Endothelial cell of umbilical vein (primary cell): ENCODE measurements around the gene DUS2. TPM values are rescaled to one million over a fixed set of nuclear protein-coding genes. Genes with fewer than 3 reads are reported as not detected.

Source experiments
- BruUV-seq: library from RNA; stranded (reverse); fragments of 400-500 nt; replicated peaks from 2 replicates; lab custom pipeline; 2021; lab: Mats Ljungman, UMichigan
- CTCF ChIA-PET: fragments of 300-600, 350-600 bp; sonication (Branson Sonifier 250); formaldehyde crosslinking; loops from one replicate; lab custom pipeline; 2021; ENCODE audit warnings: antibody characterized with exemption, inconsistent platforms; lab: Charles Lee
- POLR2A ChIA-PET: fragments of 300-600, 350-600 bp; sonication (Branson Sonifier 250); formaldehyde crosslinking; loops from one replicate; lab custom pipeline; 2021; ENCODE audit warnings: antibody characterized with exemption, inconsistent platforms; lab: Charles Lee
- DNase-seq: peaks from one replicate; pipeline ENCODE4 v3.0.0-alpha.2; 2011; ENCODE audit warnings: low read depth, low spot score
- FAIRE-seq: peaks from 2 replicates; lab custom pipeline; 2011; peaks lifted over from hg19 to GRCh38; lab: Jason Lieb, UNC
- H2AFZ ChIP-seq: 2 replicates; pipeline ENCODE4 v1.6.0; 2012; ENCODE audit warnings: low read depth, low read length, control low read depth, inconsistent platforms
- H3K27ac ChIP-seq: 2 replicates; pipeline ENCODE4 v1.5.1; 2011; ENCODE audit warnings: low read depth, mild to moderate bottlenecking, control low read depth, low read length, moderate library complexity; ENCODE audit not compliant: insufficient read depth
- H3K27me3 ChIP-seq, 2 experiments: 2 replicates each; pipeline versions ENCODE4 v1.6.0 to v1.6.1; 2011; ENCODE audit warnings: low read length in 2 of 2, mixed read lengths in 1 of 2; ENCODE audit not compliant: control insufficient read depth in 2 of 2, insufficient read depth in 2 of 2
- H3K36me3 ChIP-seq, 2 experiments: 2 replicates in 1 of 2; 3 replicates in 1 of 2; pipeline ENCODE4 v1.5.1; 2011; ENCODE audit warnings: low read length in 2 of 2, mild to moderate bottlenecking in 1 of 2, moderate library complexity in 1 of 2; ENCODE audit not compliant: control insufficient read depth in 2 of 2, insufficient read depth in 2 of 2; ENCODE audit errors: extremely low read depth in 1 of 2
- H3K4me1 ChIP-seq: 3 replicates; pipeline ENCODE4 v1.5.1; 2011; ENCODE audit warnings: mild to moderate bottlenecking, low read length; ENCODE audit not compliant: control insufficient read depth, insufficient read depth; ENCODE audit errors: extremely low read depth
- H3K4me2 ChIP-seq: 2 replicates; pipeline ENCODE4 v1.6.1; 2011; ENCODE audit warnings: low read length, control low read depth, mixed read lengths; ENCODE audit not compliant: insufficient read depth
- H3K4me3 ChIP-seq, 3 experiments: fragments of 200-600 bp in 1 of 3; sonication (generic), shearing (Covaris generic) in 1 of 3; replicated peaks in 1 of 3; 2 replicates each; pipeline ENCODE4 v1.5.1; 2011 to 2016; ENCODE audit warnings: control low read depth in 3 of 3, low read length in 3 of 3, mild to moderate bottlenecking in 2 of 3, inconsistent platforms in 1 of 3, low read depth in 1 of 3, moderate library complexity in 1 of 3; ENCODE audit not compliant: insufficient read depth in 1 of 3
- H3K79me2 ChIP-seq: 2 replicates; pipeline ENCODE4 v1.6.0; 2012; ENCODE audit warnings: low read length, inconsistent platforms; ENCODE audit not compliant: control insufficient read depth, insufficient read depth
- H3K9ac ChIP-seq: replicated peaks from 2 replicates; pipeline ENCODE3; 2011; ENCODE audit warnings: low read length, control low read depth; ENCODE audit not compliant: insufficient read depth; ENCODE audit errors: extremely low read depth
- H3K9me1 ChIP-seq: replicated peaks from 3 replicates; pipeline ENCODE4 v1.6.0; 2011; ENCODE audit warnings: mild to moderate bottlenecking, low read length; ENCODE audit not compliant: control insufficient read depth, insufficient read depth; ENCODE audit errors: extremely low read depth
- H3K9me3 ChIP-seq: replicated peaks from 2 replicates; pipeline ENCODE4 v1.5.1; 2012; ENCODE audit warnings: low read length, inconsistent platforms; ENCODE audit not compliant: control insufficient read depth, insufficient read depth
- H4K20me1 ChIP-seq: replicated peaks from 2 replicates; pipeline ENCODE3; 2011; ENCODE audit warnings: mild to moderate bottlenecking, low read length; ENCODE audit not compliant: control insufficient read depth, insufficient read depth; ENCODE audit errors: extremely low read depth
- CTCF ChIP-seq, 2 donors: IDR thresholded peaks; 1 replicate in 1 of 2; 2 replicates in 1 of 2; pipeline ENCODE4 v1.5.1; 2011; ENCODE audit warnings: low read length in 2 of 2, mild to moderate bottlenecking in 2 of 2, moderate library complexity in 2 of 2, control low read depth in 1 of 2, inconsistent platforms in 1 of 2, low read depth in 1 of 2; ENCODE audit not compliant: insufficient read depth in 1 of 2; ENCODE audit errors: extremely low read depth in 1 of 2
- EZH2 ChIP-seq: IDR thresholded peaks from 2 replicates; pipeline ENCODE4 v1.6.1; 2012; ENCODE audit warnings: borderline replicate concordance, low read depth, mild to moderate bottlenecking, moderate library complexity, low read length, inconsistent platforms; ENCODE audit not compliant: severe bottlenecking
- FOS ChIP-seq: IDR thresholded peaks from 2 replicates; pipeline ENCODE4 v1.6.1; 2011; ENCODE audit warnings: mild to moderate bottlenecking, low read length, moderate library complexity, borderline replicate concordance; ENCODE audit not compliant: insufficient read depth
- GATA2 ChIP-seq: IDR thresholded peaks from 2 replicates; pipeline ENCODE4 v1.7.0; 2011; ENCODE audit warnings: low read depth, mild to moderate bottlenecking, moderate library complexity, mixed read lengths, low read length; ENCODE audit not compliant: insufficient read length, insufficient read depth
- JUN ChIP-seq: IDR thresholded peaks from 2 replicates; pipeline ENCODE4 v1.6.1; 2011; ENCODE audit warnings: borderline replicate concordance, low read depth; ENCODE audit not compliant: insufficient read length, insufficient read depth
- MAX ChIP-seq: IDR thresholded peaks from 2 replicates; pipeline ENCODE4 v1.6.1; 2011; ENCODE audit not compliant: insufficient read depth, insufficient read length
- MYC ChIP-seq: IDR thresholded peaks from one replicate; pipeline ENCODE4 v1.6.1; 2011; ENCODE audit warnings: mild to moderate bottlenecking, low read depth, low read length
- POLR2A ChIP-seq: IDR thresholded peaks from 2 replicates; pipeline ENCODE4 v1.6.1; 2012; ENCODE audit warnings: low read depth, mild to moderate bottlenecking, control low read depth, low read length
- POLR2AphosphoS5 ChIP-seq: IDR thresholded peaks from 2 replicates; pipeline ENCODE4 v1.6.1; 2012; ENCODE audit warnings: low read depth, mild to moderate bottlenecking, control low read depth, low read length, moderate library complexity; ENCODE audit not compliant: insufficient read depth
- dilution Hi-C: fragments of 300-500 bp; cut with MboI; formaldehyde crosslinking; loops from one replicate; pipeline ENCODE4 v1.15.0; 2019; ENCODE audit warnings: low sequenced_read_pairs; ENCODE audit not compliant: extremely low pct_ligation_motif_present
- intact Hi-C: fragments of 100-400 bp; cut with micrococcal nuclease; formaldehyde crosslinking; loops from one replicate; pipeline ENCODE4 v1.10.0; 2022
- polyA plus RNA-seq, 4 experiments: library from polyadenylated mRNA; depleted of rRNA in 3 of 4; stranded (reverse) in 3 of 4; unstranded in 1 of 4; fragments of >200 nt; gene quantifications; 2 replicates each; pipeline versions ENCODE4 v1.2.1 to v1.2.3, GENCODE V29; 2011 to 2012; ENCODE audit warnings: missing spikeins in 1 of 4
- total RNA-seq: library from RNA; stranded (reverse); gene quantifications from 2 replicates; pipeline ENCODE4 v1.2.3, GENCODE V29; 2021

Gene DUS2
- total and polyA plus RNA-seq, 2 donors (not counting 3 experiments of a cell fraction or from before 2014, with no cell fraction given), result 16.4 to 21.7 TPM

GRCh38 chr16:67977005-67977404 is 46.1 kb upstream of the DUS2 start:
- no peak overlapping the region for H3K4me2 ChIP-seq
- no peak overlapping the region for H2AFZ ChIP-seq
- ChIA-PET CTCF (interaction anchor here (1.6 kb wide), 1 partner anchor 64 kb away, joined by 4 read pairs; no protein-coding TSS in a partner anchor), POLR2A (no interaction called here)
- no peaks in the 10 kb centered on the region for H3K9me3 ChIP-seq
- DNase-seq, result no peak
- H3K4me3 ChIP-seq, result no peak overlapping the region
- H4K20me1 ChIP-seq, result no peaks in the 10 kb centered on the region
- H3K27ac ChIP-seq, result no peak overlapping the region
- BruUV-seq, result no TSS peak
- H3K4me1 ChIP-seq, result no peaks in the 10 kb centered on the region
- intact Hi-C loops, result no loop called here
- no peaks in the 10 kb centered on the region for H3K79me2 ChIP-seq
- TF ChIP-seq POLR2A (no peak), CTCF (IDR thresholded peaks at IDR 0.05; ENCODE audit: extremely low read depth in 1 of 2, insufficient read depth in 1 of 2, low read depth in 1 of 2, low read length in 2 of 2) (no peak), MYC (no peak)
- dilution Hi-C loops, result no loop called here
- no peaks in the 10 kb centered on the region for H3K9me1 ChIP-seq
- no peak for FAIRE-seq
- H3K9ac ChIP-seq, result no peak overlapping the region
- H3K27me3 ChIP-seq, result peaks cover 0 to 3% of the 10 kb centered on the region in 2 experiments
- H3K36me3 ChIP-seq, result no peaks in the 10 kb centered on the region

- no peak for FAIRE-seq
- ChIA-PET CTCF (interaction anchor here (1.6 kb wide), 1 partner anchor 63 kb away, joined by 4 read pairs; no protein-coding TSS in a partner anchor), POLR2A (no interaction called here)
- Histone ChIP-seq H2AFZ (no peak overlapping the region), H3K9me3 (no peaks in the 10 kb centered on the region), H3K4me2 (no peak overlapping the region), H3K4me3 (no peak overlapping the region), H3K9ac (no peak overlapping the region), H4K20me1 (no peaks in the 10 kb centered on the region), H3K79me2 (no peaks in the 10 kb centered on the region), H3K4me1 (no peaks in the 10 kb centered on the region), H3K36me3 (no peaks in the 10 kb centered on the region), H3K27ac (no peak overlapping the region), H3K27me3 (peaks cover 0 to 3% of the 10 kb centered on the region in 2 experiments), H3K9me1 (no peaks in the 10 kb centered on the region)
- TF ChIP-seq FOS, result no peak
- TF ChIP-seq MAX, result no peak
- no peak for TF ChIP-seq EZH2
- TF ChIP-seq POLR2AphosphoS5, result no peak
- no peak for TF ChIP-seq JUN
- TF ChIP-seq MYC, result no peak
- TF ChIP-seq POLR2A, result no peak
- no peak for TF ChIP-seq CTCF (IDR thresholded peaks at IDR 0.05; ENCODE audit: extremely low read depth in 1 of 2, insufficient read depth in 1 of 2, low read depth in 1 of 2, low read length in 2 of 2)
- TF ChIP-seq GATA2, result no peak
- intact Hi-C loops (no loop called here), dilution Hi-C loops (no loop called here)
- BruUV-seq, result no TSS peak
- DNase-seq, result no peak
Observed at GRCh38 chr16:67977469-67978227, 45.4 kb upstream of the DUS2 start.
